HG03354 (cell line): ENCODE results near the gene SPACA7.
"Not testable (repeated sequence)": the region's sequence is repeated elsewhere in the genome, so short reads cannot be mapped to it uniquely, and the experiment has no call there.

ENCODE experiments used
- ATAC-seq: cut with Tn5 transposase; IDR thresholded peaks from one replicate; pipeline ENCODE4 v1.9.1; 2021; ENCODE audit warnings: mild to moderate bottlenecking; ENCODE audit not compliant: unreplicated experiment, poor library complexity, severe bottlenecking

SPACA7 gene

GRCh38 chr13:112348642-112349345, 27.4 kb upstream of the SPACA7 start:
- no peak for ATAC-seq

DNA sequence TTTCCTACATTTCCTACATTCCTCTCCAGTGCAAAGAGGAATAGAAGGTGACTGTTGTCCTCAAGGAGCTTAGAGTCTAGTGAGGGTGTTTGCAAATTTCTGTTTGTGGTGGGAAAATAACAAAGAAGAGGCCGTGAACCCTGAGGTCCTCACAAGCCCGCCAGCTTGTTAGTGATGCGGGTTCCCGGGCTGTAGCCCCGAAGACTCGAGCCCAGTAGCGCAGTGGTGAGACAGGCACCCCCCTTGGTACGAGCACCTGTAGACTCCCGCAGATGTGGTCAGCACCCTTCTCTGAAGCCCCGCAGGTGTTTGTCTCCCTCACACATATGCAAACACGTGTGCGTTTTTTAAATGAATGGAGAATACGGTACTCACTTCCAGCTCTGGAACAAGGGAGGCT, 26.5 kb upstream of the SPACA7 start:
- ATAC-seq: no peak

GRCh38 chr13:112350300-112350699, 25.9 kb upstream of the SPACA7 start:
- ATAC-seq: no peak

DNA sequence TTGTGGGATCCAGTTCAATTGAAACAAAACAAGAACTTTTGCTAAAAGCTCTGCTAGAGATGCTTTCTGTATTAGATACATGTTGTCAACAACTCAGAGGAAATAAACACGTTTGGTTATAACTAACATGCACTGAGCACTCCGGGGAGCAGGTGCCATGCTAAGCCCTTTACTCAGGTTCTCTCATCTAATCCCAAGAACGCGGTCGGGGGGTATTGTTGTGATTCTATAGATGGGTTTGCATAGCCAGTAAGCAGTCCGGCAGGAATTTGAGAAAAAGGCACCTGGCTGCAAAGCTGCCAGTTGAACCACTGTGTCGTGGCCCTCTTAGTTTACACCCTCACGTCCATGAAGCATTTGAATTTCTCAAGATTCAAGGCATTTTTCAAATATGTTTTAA, 24.3 kb upstream of the SPACA7 start:
- no peak for ATAC-seq

DNA sequence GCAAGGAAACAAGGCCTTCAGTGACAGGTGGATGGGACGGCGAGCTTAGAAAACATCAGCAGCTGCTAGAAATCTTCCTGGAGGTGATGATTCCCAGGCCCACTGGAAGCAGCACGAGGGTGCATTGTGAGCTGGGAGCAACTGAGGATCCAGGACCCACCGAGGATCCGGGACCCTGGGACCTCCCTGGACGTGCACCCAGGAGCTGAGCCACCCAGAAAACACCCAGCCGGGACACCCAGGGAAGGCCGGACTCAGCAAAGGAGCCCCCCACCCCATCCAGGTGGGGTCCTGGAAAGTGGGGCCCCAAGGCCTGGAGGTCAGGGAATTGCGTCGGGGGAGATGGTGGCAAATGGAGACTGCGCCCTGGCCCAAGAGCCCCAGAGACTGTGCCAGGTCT, 22.3 kb upstream of the SPACA7 start:
- no peak for ATAC-seq

GRCh38 chr13:112354330-112355273, 21.6 kb upstream of the SPACA7 start:
- no peak for ATAC-seq

GRCh38 chr13:112355274-112355838, 20.8 kb upstream of the SPACA7 start:
- ATAC-seq: no peak

- ATAC-seq: no peak
These were observed 20.0 kb upstream of the SPACA7 start for GRCh38 chr13:112356190-112356589.

DNA sequence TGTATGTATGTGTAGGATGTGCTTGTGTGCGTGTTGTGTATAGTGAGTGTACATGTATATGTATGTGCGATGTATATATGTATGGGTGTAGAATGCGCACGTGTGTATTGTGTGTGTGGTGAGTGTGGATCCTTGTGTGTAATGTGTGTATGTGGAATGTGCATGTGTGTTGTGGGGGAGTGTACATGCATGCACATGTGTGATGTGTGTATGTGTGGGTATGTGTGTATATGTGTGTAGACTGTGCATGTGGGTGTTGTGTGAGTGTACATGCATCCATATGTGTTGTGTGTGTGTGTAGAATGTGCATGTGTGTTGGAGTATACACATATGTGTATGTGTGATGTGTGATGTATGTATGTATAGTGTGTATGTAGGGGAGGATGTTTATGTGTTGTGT, 18.0 kb upstream of the SPACA7 start:
- no peak for ATAC-seq

- no peak for ATAC-seq
These were observed 14.1 kb upstream of the SPACA7 start for GRCh38 chr13:112362021-112362420.

GRCh38 chr13:112363867-112364528, 12.2 kb upstream of the SPACA7 start:
- ATAC-seq: no peak

- ATAC-seq: no peak
These were observed 9.1 kb upstream of the SPACA7 start for GRCh38 chr13:112366907-112367646.

DNA sequence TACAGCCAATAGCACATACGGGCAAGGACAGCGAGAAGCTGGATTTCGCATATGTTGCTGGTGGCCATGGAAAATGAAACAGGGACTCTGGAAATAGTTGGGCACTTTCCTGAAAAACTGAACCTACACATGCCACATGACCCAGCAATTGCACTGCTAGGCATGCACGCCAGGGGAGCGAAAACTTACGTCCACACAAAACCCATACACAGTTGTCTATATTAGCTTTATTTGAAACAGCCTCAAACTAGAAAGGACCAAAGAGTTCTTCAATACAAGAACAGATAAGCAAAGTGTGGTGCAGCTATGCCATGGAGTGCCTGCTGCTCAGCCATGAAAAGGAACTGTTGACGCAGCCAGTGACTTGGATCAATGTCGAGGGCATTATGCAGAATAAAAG, 7.3 kb upstream of the SPACA7 start:
- no peak for ATAC-seq

- ATAC-seq: no peak
These were observed 5.8 kb upstream of the SPACA7 start for GRCh38 chr13:112370311-112370710.

- no peak for ATAC-seq
These were observed 1.9 kb upstream of the SPACA7 start for GRCh38 chr13:112374271-112374670.

DNA sequence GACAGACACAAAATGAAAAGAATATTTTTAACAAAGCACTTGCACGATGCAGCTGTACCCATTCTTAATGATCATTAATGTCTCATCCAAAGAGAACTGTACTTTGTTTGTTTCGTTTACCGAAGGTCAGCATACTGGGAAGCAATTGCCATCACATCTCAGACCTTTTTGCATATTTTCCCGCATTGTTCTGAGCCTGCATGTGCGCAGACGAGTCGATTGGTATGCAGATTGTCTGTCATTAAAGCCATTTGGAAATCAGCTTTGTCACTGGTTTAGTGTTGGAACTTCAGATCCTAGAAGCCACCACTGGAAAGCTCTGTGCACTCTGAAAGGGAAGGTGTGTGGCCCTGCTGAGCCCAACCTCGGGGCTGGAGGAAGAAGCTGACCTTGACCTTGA, 15.6 kb downstream of the SPACA7 start:
- no peak for ATAC-seq

DNA sequence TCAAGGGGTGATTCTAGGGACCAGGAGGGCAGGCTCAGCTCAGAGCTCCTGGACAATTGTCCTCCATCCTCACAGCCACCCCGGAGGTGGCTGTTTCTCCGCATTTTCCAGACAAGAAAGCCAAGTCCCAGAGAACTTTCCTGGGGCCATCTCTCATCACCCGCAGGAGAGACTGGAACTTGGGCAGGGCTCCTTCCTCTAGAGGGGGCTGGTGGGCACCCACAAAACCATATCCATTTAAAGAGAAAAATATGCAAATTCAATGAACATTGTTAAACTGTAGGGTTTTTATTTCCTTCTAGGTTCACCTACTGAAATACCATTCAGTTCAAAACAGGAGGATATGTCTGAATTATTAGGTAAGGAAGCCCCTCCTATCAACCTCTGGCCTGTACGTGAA, 16.6 kb downstream of the SPACA7 start:
- no peak for ATAC-seq

DNA sequence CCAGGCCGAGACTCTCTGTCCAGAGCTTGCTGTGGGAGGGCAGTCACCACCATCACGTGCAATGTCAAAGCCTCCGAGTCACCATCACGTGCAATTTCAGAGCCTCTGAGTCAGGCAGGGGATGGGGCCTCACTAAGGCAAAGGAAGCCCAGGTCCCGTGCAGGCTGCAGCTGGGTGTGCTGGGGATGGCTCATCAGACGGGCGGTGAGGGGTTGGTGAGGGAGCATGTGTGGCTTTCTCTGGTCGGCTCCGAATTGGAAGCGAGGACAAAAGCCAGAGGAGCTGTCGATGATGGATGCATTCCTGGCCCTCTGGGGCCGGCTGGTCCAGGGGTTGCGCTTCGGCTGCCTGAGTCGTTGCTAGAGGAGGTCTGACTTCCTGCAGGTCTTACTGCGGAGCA, 18.9 kb downstream of the SPACA7 start:
- not testable (repeated sequence) for ATAC-seq

GRCh38 chr13:112395941-112396340, 19.8 kb downstream of the SPACA7 start:
- ATAC-seq: not testable (repeated sequence)

- no peak for ATAC-seq
These were observed 21.0 kb downstream of the SPACA7 start for GRCh38 chr13:112397108-112397507.
